ENCODE data around the gene ZNF76. TPM values are rescaled to one million over a fixed set of nuclear protein-coding genes. Genes with fewer than 3 reads are reported as not detected.

The ZNF76 gene
- total and polyA plus RNA-seq, 2 donors (not counting 1 experiment from before 2014, with no cell fraction given): 96.9 to 145 TPM

DNA sequence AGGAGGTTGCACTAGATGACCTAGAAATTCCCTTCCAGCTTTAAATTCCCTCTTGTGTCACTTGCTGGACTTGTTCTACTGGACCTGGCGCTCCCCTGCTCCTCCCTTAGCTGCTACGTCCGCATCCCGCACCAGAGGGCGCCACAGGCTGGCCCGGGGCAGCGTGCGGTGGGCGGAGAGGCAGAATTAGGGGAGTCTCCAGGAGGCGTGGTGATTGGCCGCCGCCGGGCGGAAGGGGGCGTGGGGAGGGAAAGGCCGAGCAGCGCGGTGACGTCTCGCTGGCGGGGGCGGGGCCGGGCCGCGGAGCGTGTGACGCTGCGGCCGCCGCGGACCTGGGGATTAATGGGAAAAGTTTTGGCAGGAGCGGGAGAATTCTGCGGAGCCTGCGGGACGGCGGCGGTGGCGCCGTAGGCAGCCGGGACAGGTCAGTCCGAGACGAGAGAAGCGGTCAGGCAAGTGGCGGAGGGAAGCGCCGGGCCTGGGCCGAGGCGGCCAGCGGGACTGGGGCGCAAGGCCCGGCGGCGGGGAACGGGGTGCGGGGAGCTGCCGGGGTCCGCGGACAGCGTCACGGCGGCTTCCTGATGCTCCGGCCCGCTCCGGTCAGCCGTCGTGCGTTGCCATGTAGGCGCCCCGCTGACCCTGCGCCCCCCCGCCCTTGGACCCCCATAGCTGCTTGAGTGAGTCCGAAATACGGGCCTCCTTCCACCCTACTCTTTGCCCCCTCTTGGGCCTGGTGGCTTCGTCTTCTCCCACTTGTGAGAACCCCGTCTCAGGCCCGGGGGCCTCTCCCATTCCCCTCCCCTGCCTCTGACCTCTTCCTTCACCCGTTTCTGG is 82.9 kb downstream of the ZNF76 start, which contains the start of gene PPARD:
PPARD (plus strand) TSS at position 301 of the 834 bp plus-strand sequence. CDS start 68,530 bp downstream, outside the sequence.
- Mint-ChIP-seq H3K9me3 (ENCODE audit: insufficient read depth) (no peaks in the 10 kb centered on the region), H3K4me1 (peaks cover 55% of the 10 kb centered on the region), H3K4me3 (peak within 1 kb of the TSS; percentile 99), H3K27me3 (no peaks in the 10 kb centered on the region), H3K27ac (peak within 1 kb of the TSS; percentile 95)
- whole genome bisulfite sequencing (ENCODE audit: insufficient coverage): under 1% methylated on average over 75 of the region's 77 CpGs
- TF ChIP-seq, protein P1, sequence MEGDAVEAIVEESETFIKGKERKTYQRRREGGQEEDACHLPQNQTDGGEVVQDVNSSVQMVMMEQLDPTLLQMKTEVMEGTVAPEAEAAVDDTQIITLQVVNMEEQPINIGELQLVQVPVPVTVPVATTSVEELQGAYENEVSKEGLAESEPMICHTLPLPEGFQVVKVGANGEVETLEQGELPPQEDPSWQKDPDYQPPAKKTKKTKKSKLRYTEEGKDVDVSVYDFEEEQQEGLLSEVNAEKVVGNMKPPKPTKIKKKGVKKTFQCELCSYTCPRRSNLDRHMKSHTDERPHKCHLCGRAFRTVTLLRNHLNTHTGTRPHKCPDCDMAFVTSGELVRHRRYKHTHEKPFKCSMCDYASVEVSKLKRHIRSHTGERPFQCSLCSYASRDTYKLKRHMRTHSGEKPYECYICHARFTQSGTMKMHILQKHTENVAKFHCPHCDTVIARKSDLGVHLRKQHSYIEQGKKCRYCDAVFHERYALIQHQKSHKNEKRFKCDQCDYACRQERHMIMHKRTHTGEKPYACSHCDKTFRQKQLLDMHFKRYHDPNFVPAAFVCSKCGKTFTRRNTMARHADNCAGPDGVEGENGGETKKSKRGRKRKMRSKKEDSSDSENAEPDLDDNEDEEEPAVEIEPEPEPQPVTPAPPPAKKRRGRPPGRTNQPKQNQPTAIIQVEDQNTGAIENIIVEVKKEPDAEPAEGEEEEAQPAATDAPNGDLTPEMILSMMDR (IDR thresholded peaks at IDR 0.05): peak; percentile 92
- no peak for TF ChIP-seq EZH2 (IDR thresholded peaks at IDR 0.05; ENCODE audit: borderline replicate concordance, insufficient read depth, low read depth, low read length, poor library complexity, severe bottlenecking)
- Histone ChIP-seq H3K36me3 (replicated peaks in 1 of 2; ENCODE audit: control extremely low read depth in 1 of 2, control insufficient read depth in 1 of 2, extremely low read depth in 1 of 2, insufficient read depth in 2 of 2, low read length in 1 of 2) (peaks cover 0 to 24% of the 10 kb centered on the region in 2 experiments), H2AFZ (ENCODE audit: insufficient read depth, low read depth, low read length, poor library complexity, severe bottlenecking) (peak within 1 kb of the TSS; percentile 60), H3K9ac (ENCODE audit: low read length) (peak within 1 kb of the TSS; percentile 76), H3K27ac (ENCODE audit: low read length in 2 of 2) (peak within 1 kb of the TSS; percentile 69 to 91), H3K27me3 (replicated peaks in 1 of 4; ENCODE audit: control extremely low read depth in 1 of 4, control insufficient read depth in 3 of 4, insufficient read depth in 4 of 4, low read length in 3 of 4) (no peaks in the 10 kb centered on the region), H3K79me2 (ENCODE audit: control insufficient read depth, insufficient read depth, low read length) (peaks cover 58% of the 10 kb centered on the region), H3K9me3 (ENCODE audit: control extremely low read depth in 1 of 3, control insufficient read depth in 2 of 3, insufficient read depth in 1 of 3, low read length in 2 of 3) (no peaks in the 10 kb centered on the region), H3K4me1 (ENCODE audit: control insufficient read depth in 2 of 2, insufficient read depth in 2 of 2, low read length in 2 of 2) (peaks cover 39 to 49% of the 10 kb centered on the region in 2 donors), H3K4me2 (replicated peaks; ENCODE audit: low read depth, low read length, poor library complexity, severe bottlenecking) (peak within 1 kb of the TSS; percentile 91), H4K20me1 (ENCODE audit: control insufficient read depth, insufficient read depth, low read length, poor library complexity, severe bottlenecking) (peaks cover 21% of the 10 kb centered on the region), H3K4me3 (ENCODE audit: control extremely low read depth in 1 of 5, extremely low read depth in 1 of 5, insufficient read depth in 1 of 5, low read depth in 2 of 5, low read length in 4 of 5) (peak within 1 kb of the TSS; percentile 48 to 92 (median 77))
- ATAC-seq (ENCODE audit: low read depth) (peak; percentile 99), DNase-seq (peak; percentile 97)
- ChIA-PET CTCF (interaction anchor here (0.6 to 6.9 kb wide), 23 partner anchors 10 to 395 kb away, joined by 3 to 205 read pairs (median 4); partner anchors contain the start of genes DEF6, FANCE and RPL10A), POLR2A (interaction anchor here (1.2 to 3.0 kb wide), 3 partner anchors 107 to 126 kb away, joined by 5 to 21 read pairs (median 19); partner anchors contain the start of gene RPL10A)
- intact Hi-C loops (cut with micrococcal nuclease): loop anchor here (1.0 to 10.0 kb wide), 5 partner anchors 16 to 126 kb away; partner anchors contain the start of genes DEF6 and RPL10A

Measured in B cell (primary cell).